Measurements from ENCODE around the gene TANC1.
A peak's percentile ranks its signal among the peaks of the same experiment; 100 is the strongest.

Gene TANC1

GRCh38 chr2:159118115-159118858, 149.8 kb downstream of the TANC1 start:
- no peak overlapping the region for H3K4me3 ChIP-seq (replicated peaks; ENCODE audit: low read depth, low read length)
- peak; percentile 94 for DNase-seq (ENCODE audit: low read depth)
- peak; percentile 96 for TF ChIP-seq CTCF (IDR thresholded peaks at IDR 0.05; ENCODE audit: low read length, missing control alignments)

GRCh38 chr2:159118859-159119500, 150.5 kb downstream of the TANC1 start:
- no peak for DNase-seq (ENCODE audit: low read depth)
- H3K4me3 ChIP-seq (replicated peaks; ENCODE audit: low read depth, low read length), result no peak overlapping the region
- no peak for TF ChIP-seq CTCF (IDR thresholded peaks at IDR 0.05; ENCODE audit: low read length, missing control alignments)

GRCh38 chr2:159119652-159120257, 151.3 kb downstream of the TANC1 start:
- TF ChIP-seq CTCF (IDR thresholded peaks at IDR 0.05; ENCODE audit: low read length, missing control alignments), result no peak
- H3K4me3 ChIP-seq (replicated peaks; ENCODE audit: low read depth, low read length), result no peak overlapping the region
- DNase-seq (ENCODE audit: low read depth), result no peak

- no peak for TF ChIP-seq CTCF (IDR thresholded peaks at IDR 0.05; ENCODE audit: low read length, missing control alignments)
- H3K4me3 ChIP-seq (replicated peaks; ENCODE audit: low read depth, low read length), result no peak overlapping the region
- DNase-seq (ENCODE audit: low read depth), result no peak
Observed at GRCh38 chr2:159123786-159124185, 155.3 kb downstream of the TANC1 start.

GRCh38 chr2:159124441-159124911, 156.0 kb downstream of the TANC1 start:
- H3K4me3 ChIP-seq (replicated peaks; ENCODE audit: low read depth, low read length), result no peak overlapping the region
- peak; percentile 93 for DNase-seq (ENCODE audit: low read depth)
- no peak for TF ChIP-seq CTCF (IDR thresholded peaks at IDR 0.05; ENCODE audit: low read length, missing control alignments)

GRCh38 chr2:159124931-159125467, 156.6 kb downstream of the TANC1 start:
- H3K4me3 ChIP-seq (replicated peaks; ENCODE audit: low read depth, low read length), result no peak overlapping the region
- DNase-seq (ENCODE audit: low read depth), result no peak
- TF ChIP-seq CTCF (IDR thresholded peaks at IDR 0.05; ENCODE audit: low read length, missing control alignments), result no peak
